GM23248 (cell line): ENCODE results near the gene COL4A5. TPM values are rescaled to one million over a fixed set of nuclear protein-coding genes. Genes with fewer than 3 reads are reported as not detected.

ENCODE experiments used
- DNase-seq: peaks from one replicate; pipeline ENCODE4 v3.0.0-alpha.2; 2015
- H2AFZ ChIP-seq: fragments of 200-600 bp; sonication (generic); 2 replicates; pipeline ENCODE4 v1.6.1; 2016; ENCODE audit warnings: antibody characterized with exemption
- H3F3A ChIP-seq: fragments of 200-600 bp; sonication (generic); 2 replicates; pipeline ENCODE4 v1.6.1; 2016; ENCODE audit warnings: mild to moderate bottlenecking, antibody characterized with exemption, mixed run types; ENCODE audit not compliant: insufficient read depth
- H3K27ac ChIP-seq: fragments of 200-600 bp; sonication (generic); 2 replicates; pipeline ENCODE4 v1.5.1; 2016; ENCODE audit warnings: mild to moderate bottlenecking
- H3K27me3 ChIP-seq: fragments of 200-600 bp; sonication (generic); replicated peaks from 2 replicates; pipeline ENCODE4 v1.6.1; 2016; ENCODE audit warnings: mild to moderate bottlenecking; ENCODE audit not compliant: insufficient read depth
- H3K36me3 ChIP-seq: fragments of 200-600 bp; sonication (generic); 2 replicates; pipeline ENCODE4 v1.6.1; 2016; ENCODE audit warnings: low read depth, mild to moderate bottlenecking
- H3K4me1 ChIP-seq: fragments of 200-600 bp; sonication (generic); 2 replicates; pipeline ENCODE4 v1.6.1; 2016; ENCODE audit warnings: mild to moderate bottlenecking; ENCODE audit not compliant: insufficient read depth
- H3K4me2 ChIP-seq: fragments of 200-600 bp; sonication (generic); one replicate; pipeline ENCODE4 v1.6.1; 2016; ENCODE audit warnings: mild to moderate bottlenecking; ENCODE audit not compliant: unreplicated experiment
- H3K4me3 ChIP-seq: fragments of 200-600 bp; sonication (generic); 2 replicates; pipeline ENCODE4 v1.5.1; 2016; ENCODE audit warnings: mild to moderate bottlenecking
- H3K79me2 ChIP-seq: fragments of 200-600 bp; sonication (generic); 2 replicates; pipeline ENCODE4 v1.6.1; 2016; ENCODE audit warnings: mild to moderate bottlenecking; ENCODE audit not compliant: insufficient read depth
- H3K9ac ChIP-seq: fragments of 200-600 bp; sonication (generic); 2 replicates; pipeline ENCODE4 v1.6.1; 2016; ENCODE audit warnings: mild to moderate bottlenecking
- H3K9me2 ChIP-seq: fragments of 200-600 bp; sonication (generic); 2 replicates; pipeline ENCODE4 v1.6.1; 2016; ENCODE audit warnings: mixed run types, mild to moderate bottlenecking, moderate library complexity; ENCODE audit not compliant: insufficient read depth
- H3K9me3 ChIP-seq: fragments of 200-600 bp; sonication (generic); one replicate; pipeline ENCODE4 v1.6.1; 2017; ENCODE audit warnings: low read depth
- H4K20me1 ChIP-seq: fragments of 200-600 bp; sonication (generic); 2 replicates; pipeline ENCODE4 v1.6.0; 2016; ENCODE audit not compliant: insufficient read depth
- EZH2 ChIP-seq: fragments of 200-600 bp; sonication (generic); IDR thresholded peaks from 2 replicates; pipeline ENCODE4 v1.6.1; 2018; ENCODE audit warnings: antibody characterized with exemption, mild to moderate bottlenecking; ENCODE audit not compliant: insufficient read depth, poor library complexity, severe bottlenecking
- EZH2phosphoT487 ChIP-seq: fragments of 200-600 bp; sonication (generic); IDR thresholded peaks from 2 replicates; pipeline ENCODE4 v1.6.1; 2018; ENCODE audit warnings: antibody characterized with exemption, moderate library complexity, mild to moderate bottlenecking, low read depth; ENCODE audit not compliant: insufficient read depth
- WGBS, 2 experiments: methylation state at CpG; one replicate each; pipeline ENCODE4 v1.1.6; 2015 to 2017; ENCODE audit warnings: low lambda C conversion rate in 2 of 2, low coverage in 1 of 2; ENCODE audit errors: missing lambda C conversion rate in 2 of 2; 5-methylcytosine and 5-hydroxymethylcytosine counted together
- in situ Hi-C: fragments of 300-500 bp; cut with MboI; formaldehyde crosslinking; loops from 2 replicates; pipeline ENCODE4 v1.15.0; 2020
- polyA plus RNA-seq: library from polyadenylated mRNA; unstranded; fragments of >200 nt; fragmentation: Nextera tagmentation; extraction: Ambion mirVana; gene quantifications from 2 replicates; pipeline ENCODE4 v1.2.1, GENCODE V29; 2016
- total RNA-seq: library from RNA; depleted of rRNA; stranded (reverse); fragments of >200 nt; shearing (Covaris generic); gene quantifications from 2 replicates; pipeline ENCODE4 v1.2.3, GENCODE V29; 2014

The COL4A5 gene
- total and polyA plus RNA-seq, 2 experiments from 2014 or later = 5.3 to 14.4 TPM

DNA sequence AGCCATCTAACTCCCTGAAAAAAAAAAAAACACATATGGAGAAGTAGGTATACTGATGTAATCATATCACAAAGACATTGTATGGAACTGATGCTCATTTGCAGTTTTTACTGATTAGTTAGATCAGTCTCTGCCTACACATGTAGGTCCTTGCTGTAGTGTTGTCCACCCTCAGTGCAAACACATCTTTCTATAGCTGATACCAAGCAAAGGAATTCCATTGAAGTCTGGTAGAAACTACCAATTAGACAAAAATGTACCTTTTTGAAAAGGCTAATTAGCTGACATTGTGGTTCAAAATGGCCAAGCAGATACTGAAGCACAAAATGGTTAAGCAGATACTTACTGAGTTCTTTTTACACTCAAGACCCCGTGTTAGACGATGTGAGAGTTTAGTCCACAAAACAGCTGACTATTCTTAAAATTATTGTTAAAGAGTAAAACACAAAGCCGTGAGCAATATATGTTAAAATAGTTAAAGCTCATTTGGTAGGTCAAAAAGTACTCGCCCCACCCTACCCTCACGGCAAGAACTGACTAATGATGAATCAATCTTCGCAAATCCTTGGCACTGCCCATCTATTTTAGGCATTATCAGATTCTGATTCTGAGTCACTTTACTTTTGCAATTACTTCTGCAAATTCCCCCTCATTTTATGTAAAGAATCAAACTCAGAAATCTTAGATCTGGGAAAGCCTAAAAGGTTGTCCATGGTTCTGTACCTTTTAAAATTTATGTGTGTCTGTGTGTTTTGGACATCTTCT is 41.8 kb upstream of the COL4A5 start:
- Histone ChIP-seq H3K4me3 (peak overlapping the region; percentile 50), H3K4me2 (peak overlapping the region; percentile 65), H3K27me3 (no peaks in the 10 kb centered on the region), H3K9me2 (no peaks in the 10 kb centered on the region), H3F3A (peaks cover 26% of the 10 kb centered on the region), H3K9me3 (no peaks in the 10 kb centered on the region), H3K4me1 (peaks cover 42% of the 10 kb centered on the region), H3K27ac (peak overlapping the region; percentile 54), H2AFZ (0 out of 2 replicates have a peak overlapping the region, but pooled peaks have one; percentile 53), H3K9ac (0 out of 2 replicates have a peak overlapping the region, but pooled peaks have one; percentile 13), H4K20me1 (no peaks in the 10 kb centered on the region), H3K79me2 (no peaks in the 10 kb centered on the region), H3K36me3 (no peaks in the 10 kb centered on the region)
- in situ Hi-C loops = no loop called here
- peak; percentile 80 for DNase-seq
- TF ChIP-seq EZH2phosphoT487 = no peak
- TF ChIP-seq EZH2 = no peak
- 9 to 13% methylated on average over 6 of the region's 6 CpGs for WGBS, 2 experiments

DNA sequence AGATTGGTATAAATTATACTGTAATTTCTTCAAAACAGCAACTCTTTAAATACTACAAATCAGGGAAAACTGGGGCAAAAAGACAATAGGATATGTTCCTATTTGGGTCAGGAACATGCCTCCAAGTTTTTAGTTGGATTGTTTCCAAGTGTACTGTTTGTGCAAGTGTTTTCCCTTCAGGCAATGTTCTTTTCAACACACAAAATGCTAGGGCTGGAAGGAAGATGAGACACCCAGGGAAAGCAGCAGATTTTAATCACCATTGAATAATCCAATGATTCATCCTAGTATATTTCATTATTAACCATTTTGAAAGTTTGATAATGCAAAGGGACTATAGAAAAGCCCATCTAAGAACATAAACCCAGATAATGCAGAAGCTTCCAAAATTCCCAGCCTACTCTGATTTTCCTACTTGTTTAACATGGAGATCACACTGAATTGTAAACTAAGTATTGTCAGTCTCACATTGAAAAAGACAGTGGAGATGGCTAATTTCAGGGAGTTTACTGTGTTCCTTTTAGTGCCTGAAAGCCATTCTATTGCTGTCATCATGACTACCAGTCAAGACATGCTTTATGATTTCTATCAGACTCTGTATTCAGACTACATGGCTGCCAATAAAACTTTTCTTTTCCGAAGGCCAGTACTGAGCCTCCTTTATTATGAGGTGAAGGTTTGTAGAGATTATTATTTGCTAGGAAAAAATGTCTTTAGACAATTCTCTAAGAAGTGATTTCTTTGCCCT is 40.0 kb upstream of the COL4A5 start:
- H3K79me2 ChIP-seq = no peaks in the 10 kb centered on the region
- peak; percentile 66 for DNase-seq
- in situ Hi-C loops = no loop called here
- no peaks in the 10 kb centered on the region for H3K36me3 ChIP-seq
- no peak overlapping the region for H3K9ac ChIP-seq
- H3K4me1 ChIP-seq = peaks cover 42% of the 10 kb centered on the region
- H3K9me2 ChIP-seq = no peaks in the 10 kb centered on the region
- peak overlapping the region; percentile 38 for H3K27ac ChIP-seq
- no peak overlapping the region for H2AFZ ChIP-seq
- H3K4me3 ChIP-seq = 0 out of 2 replicates have a peak overlapping the region, but pooled peaks have one; percentile 37
- WGBS, 2 experiments = 6 to 11% methylated on average over 1 of the region's 1 CpG
- H3K9me3 ChIP-seq = no peaks in the 10 kb centered on the region
- H4K20me1 ChIP-seq = no peaks in the 10 kb centered on the region
- H3K27me3 ChIP-seq = no peaks in the 10 kb centered on the region
- peaks cover 26% of the 10 kb centered on the region for H3F3A ChIP-seq
- TF ChIP-seq EZH2phosphoT487 = no peak
- H3K4me2 ChIP-seq = peak overlapping the region; percentile 52

DNA sequence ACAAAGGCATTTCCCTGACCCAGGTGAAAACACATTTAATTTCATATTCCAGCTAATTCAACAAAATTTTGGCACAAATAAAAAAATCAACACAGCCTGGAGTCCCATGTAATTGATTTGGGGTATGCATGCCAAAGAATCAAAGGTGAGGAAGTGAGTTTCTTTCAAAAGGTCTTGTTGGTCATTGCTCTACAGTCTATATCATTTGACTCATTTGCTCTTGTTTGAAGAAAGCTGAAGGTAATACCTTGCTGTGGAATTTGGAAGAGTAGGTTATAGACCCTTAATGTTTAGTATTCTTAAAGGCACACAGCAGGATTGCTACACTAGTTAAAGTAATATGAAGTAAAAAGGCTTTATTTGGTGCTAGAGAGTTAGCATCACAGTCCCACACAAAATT is 26.9 kb upstream of the COL4A5 start:
- Histone ChIP-seq H3K4me1 (no peaks in the 10 kb centered on the region), H3F3A (no peaks in the 10 kb centered on the region), H3K9me3 (no peaks in the 10 kb centered on the region), H4K20me1 (no peaks in the 10 kb centered on the region), H2AFZ (no peak overlapping the region), H3K79me2 (no peaks in the 10 kb centered on the region), H3K9me2 (no peaks in the 10 kb centered on the region), H3K36me3 (no peaks in the 10 kb centered on the region), H3K27me3 (no peaks in the 10 kb centered on the region), H3K4me3 (no peak overlapping the region), H3K27ac (no peak overlapping the region), H3K9ac (no peak overlapping the region), H3K4me2 (no peak overlapping the region)
- in situ Hi-C loops = no loop called here
- TF ChIP-seq EZH2 (no peak), EZH2phosphoT487 (no peak)
- no peak for DNase-seq

DNA sequence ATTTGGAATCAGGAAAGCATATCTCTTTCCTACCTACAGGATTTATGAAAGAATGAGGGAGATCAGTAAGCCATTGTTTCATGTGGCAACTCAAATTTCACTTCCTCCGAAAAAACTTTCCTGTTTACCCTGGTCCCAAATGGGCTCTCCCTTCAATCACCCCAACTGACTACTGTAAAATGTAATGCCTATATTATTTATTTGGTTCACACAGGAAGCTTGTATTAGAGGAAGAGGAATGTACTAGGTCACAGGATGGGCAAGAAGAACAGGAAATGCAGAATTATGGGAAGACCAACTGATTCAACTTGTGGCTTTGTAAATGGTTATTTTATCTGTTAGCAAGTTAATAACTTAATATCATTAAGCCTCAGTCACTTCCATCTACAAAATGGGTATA is 24.5 kb upstream of the COL4A5 start:
- no peaks in the 10 kb centered on the region for H3K9me2 ChIP-seq
- no peak overlapping the region for H2AFZ ChIP-seq
- H3K27me3 ChIP-seq = no peaks in the 10 kb centered on the region
- H3K4me2 ChIP-seq = no peak overlapping the region
- in situ Hi-C loops = no loop called here
- H3K79me2 ChIP-seq = no peaks in the 10 kb centered on the region
- no peak overlapping the region for H3K4me3 ChIP-seq
- no peak for TF ChIP-seq EZH2phosphoT487
- no peak for TF ChIP-seq EZH2
- H4K20me1 ChIP-seq = no peaks in the 10 kb centered on the region
- DNase-seq = no peak
- H3K36me3 ChIP-seq = no peaks in the 10 kb centered on the region
- WGBS, 2 experiments = 80 to 92% methylated on average over 1 of the region's 1 CpG
- no peaks in the 10 kb centered on the region for H3K4me1 ChIP-seq
- no peak overlapping the region for H3K9ac ChIP-seq
- no peaks in the 10 kb centered on the region for H3F3A ChIP-seq
- H3K9me3 ChIP-seq = no peaks in the 10 kb centered on the region
- no peak overlapping the region for H3K27ac ChIP-seq
